ENCODE data around the gene ZNF804B.

DNA sequence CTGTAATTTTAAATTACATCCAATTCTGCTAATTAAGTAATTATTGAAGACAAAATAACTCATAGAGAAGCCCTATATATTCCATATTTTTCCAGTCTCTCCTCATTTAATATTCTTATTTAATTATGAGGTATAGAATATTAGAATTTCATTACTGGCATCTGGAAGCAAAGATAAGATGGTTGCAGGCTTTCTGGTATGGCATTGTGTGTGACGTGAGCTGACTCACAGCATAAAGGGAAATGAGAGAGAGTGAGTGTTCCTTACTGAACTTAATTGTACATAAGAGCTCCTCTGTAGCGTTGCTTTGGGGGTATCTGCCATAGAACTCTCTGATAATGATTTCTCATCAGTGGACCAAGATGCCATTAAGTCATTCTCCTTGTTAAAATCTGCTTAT lies 163.4 kb downstream of the ZNF804B start:
- TF ChIP-seq, protein P1, sequence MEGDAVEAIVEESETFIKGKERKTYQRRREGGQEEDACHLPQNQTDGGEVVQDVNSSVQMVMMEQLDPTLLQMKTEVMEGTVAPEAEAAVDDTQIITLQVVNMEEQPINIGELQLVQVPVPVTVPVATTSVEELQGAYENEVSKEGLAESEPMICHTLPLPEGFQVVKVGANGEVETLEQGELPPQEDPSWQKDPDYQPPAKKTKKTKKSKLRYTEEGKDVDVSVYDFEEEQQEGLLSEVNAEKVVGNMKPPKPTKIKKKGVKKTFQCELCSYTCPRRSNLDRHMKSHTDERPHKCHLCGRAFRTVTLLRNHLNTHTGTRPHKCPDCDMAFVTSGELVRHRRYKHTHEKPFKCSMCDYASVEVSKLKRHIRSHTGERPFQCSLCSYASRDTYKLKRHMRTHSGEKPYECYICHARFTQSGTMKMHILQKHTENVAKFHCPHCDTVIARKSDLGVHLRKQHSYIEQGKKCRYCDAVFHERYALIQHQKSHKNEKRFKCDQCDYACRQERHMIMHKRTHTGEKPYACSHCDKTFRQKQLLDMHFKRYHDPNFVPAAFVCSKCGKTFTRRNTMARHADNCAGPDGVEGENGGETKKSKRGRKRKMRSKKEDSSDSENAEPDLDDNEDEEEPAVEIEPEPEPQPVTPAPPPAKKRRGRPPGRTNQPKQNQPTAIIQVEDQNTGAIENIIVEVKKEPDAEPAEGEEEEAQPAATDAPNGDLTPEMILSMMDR (conservative IDR thresholded peaks at IDR 0.05; ENCODE audit: low read length) = no peak
- TF ChIP-seq EZH2phosphoT487 (IDR thresholded peaks at IDR 0.05; ENCODE audit: borderline replicate concordance, low read depth, low read length) = no peak

Measured in OCI-LY7 (cell line).